Heart left ventricle (tissue), 13 donors: ENCODE data around the gene THBS1.

Experiments
- POLR2A ChIP-seq, 2 donors: fragments of 450-650 bp; IDR thresholded peaks; one replicate each; pipeline ENCODE4 v1.6.1; 2017; ENCODE audit warnings: antibody characterized with exemption in 2 of 2, mild to moderate bottlenecking in 2 of 2, moderate library complexity in 2 of 2
- TF ChIP-seq, protein P1 (sequence below), 12 donors: fragments of 200-600 bp; sonication (generic) in 4 of 12; IDR thresholded peaks; one replicate each; pipeline versions ENCODE4 v1.5.0 to v1.8.0; 2018 to 2022; ENCODE audit warnings: antibody characterized with exemption in 12 of 12, mild to moderate bottlenecking in 5 of 12
- donor health status: ischemic (EF 13 %, LVEDD 7.1; RV severe dilation, severe dysfunction).
- donor health status: DM: no; HTN: yes; CAD: no.
- donor health status: DM: no; HTN: no; CAD: no.
- donor health status: ischemic (EF 25% LVEDD 6.9; RV normal size, moderate dysfunction).
- donor health status: ischemic (EF 25% LVEDD 5.7; RV mildly dilated, moderate dysfunction).
- donor health status: ischemic (EF 35%, LVEDD 5.7; RV mildly dilated, moderate dysfunction).
- donor health status: nonischemic (EF 11% LVEDD 7.7; RV severe dilation, severe dysfunction).
- donor health status: DM: yes; HTN: yes; CAD: no.
- donor health status: PGD.
- donor health status: ischemic (EF 29% LVEDD 5.4; RV normal size, mild dysfunction).
- donor health status: nonischemic (EF 23%, LVEDD 6.1; RV moderate dilation, normal function).

DNA sequence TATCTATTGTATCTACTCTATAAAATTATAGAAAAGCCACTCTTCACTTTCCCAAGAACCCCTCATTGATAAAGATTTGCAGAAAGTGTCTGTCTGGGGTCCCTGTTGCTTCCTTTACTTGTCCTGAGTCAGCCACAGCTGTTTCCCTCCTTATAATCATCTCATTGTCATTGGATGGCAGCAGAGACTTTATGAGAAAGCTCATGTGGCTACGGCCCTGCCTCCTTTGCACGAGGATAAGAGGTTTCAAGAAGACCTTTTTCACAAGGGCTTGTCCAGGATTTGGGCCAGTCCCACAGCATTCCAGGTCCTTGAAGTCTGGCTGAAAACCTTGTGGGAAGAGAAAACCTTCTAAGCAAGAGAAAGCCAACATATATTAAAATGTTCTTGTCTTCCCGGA is 41.9 kb upstream of the THBS1 start:
- no peak for TF ChIP-seq POLR2A (IDR thresholded peaks at IDR 0.05)
- TF ChIP-seq, protein P1, sequence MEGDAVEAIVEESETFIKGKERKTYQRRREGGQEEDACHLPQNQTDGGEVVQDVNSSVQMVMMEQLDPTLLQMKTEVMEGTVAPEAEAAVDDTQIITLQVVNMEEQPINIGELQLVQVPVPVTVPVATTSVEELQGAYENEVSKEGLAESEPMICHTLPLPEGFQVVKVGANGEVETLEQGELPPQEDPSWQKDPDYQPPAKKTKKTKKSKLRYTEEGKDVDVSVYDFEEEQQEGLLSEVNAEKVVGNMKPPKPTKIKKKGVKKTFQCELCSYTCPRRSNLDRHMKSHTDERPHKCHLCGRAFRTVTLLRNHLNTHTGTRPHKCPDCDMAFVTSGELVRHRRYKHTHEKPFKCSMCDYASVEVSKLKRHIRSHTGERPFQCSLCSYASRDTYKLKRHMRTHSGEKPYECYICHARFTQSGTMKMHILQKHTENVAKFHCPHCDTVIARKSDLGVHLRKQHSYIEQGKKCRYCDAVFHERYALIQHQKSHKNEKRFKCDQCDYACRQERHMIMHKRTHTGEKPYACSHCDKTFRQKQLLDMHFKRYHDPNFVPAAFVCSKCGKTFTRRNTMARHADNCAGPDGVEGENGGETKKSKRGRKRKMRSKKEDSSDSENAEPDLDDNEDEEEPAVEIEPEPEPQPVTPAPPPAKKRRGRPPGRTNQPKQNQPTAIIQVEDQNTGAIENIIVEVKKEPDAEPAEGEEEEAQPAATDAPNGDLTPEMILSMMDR (IDR thresholded peaks at IDR 0.05): no peak
